ENCODE measurements around the gene NTM.
"Not testable (repeated sequence)": the region's sequence is repeated elsewhere in the genome, so short reads cannot be mapped to it uniquely, and the experiment has no call there.

NTM gene

DNA sequence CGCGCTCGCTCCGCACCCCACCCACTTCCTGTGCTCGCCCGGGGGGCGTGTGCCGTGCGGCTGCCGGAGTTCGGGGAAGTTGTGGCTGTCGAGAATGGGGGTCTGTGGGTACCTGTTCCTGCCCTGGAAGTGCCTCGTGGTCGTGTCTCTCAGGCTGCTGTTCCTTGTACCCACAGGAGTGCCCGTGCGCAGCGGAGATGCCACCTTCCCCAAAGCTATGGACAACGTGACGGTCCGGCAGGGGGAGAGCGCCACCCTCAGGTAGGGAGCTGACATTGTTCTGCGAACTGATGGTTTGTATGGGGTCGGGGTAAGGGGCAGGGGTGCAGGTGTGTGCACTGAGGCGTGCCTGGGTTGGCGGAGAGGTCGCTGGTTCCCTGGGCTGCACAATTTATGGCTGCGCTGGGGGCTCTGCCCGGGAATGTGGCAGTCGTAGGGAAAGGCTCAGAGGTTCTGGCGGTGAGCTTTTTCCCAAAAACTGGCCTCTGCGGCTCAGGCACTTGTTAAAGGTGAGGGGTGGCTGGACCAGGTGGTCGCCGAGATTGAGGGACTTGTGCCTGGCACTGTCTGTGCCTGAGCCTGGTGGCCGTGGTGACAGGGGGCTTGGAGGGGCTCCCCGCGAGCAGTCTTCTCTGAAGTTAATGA is 541.1 kb downstream of the NTM start:
- not testable (repeated sequence) for H3K27me3 ChIP-seq (replicated peaks; ENCODE audit: control insufficient read depth, insufficient read depth, low read length, poor library complexity, severe bottlenecking); DNase-seq; H3K9me3 ChIP-seq (ENCODE audit: control insufficient read depth, low read length); H3K36me3 ChIP-seq (ENCODE audit: control insufficient read depth, insufficient read depth, low read length); H3K4me1 ChIP-seq (ENCODE audit: control insufficient read depth, insufficient read depth, low read length, poor library complexity, severe bottlenecking); H3K4me3 ChIP-seq (ENCODE audit: insufficient read depth, low read depth, low read length, poor library complexity, severe bottlenecking); H3K27ac ChIP-seq (ENCODE audit: insufficient read depth, low read length, poor library complexity, severe bottlenecking)

GRCh38 chr11:131912134-131912533 is 541.7 kb downstream of the NTM start:
- H3K4me1 ChIP-seq (ENCODE audit: control insufficient read depth, insufficient read depth, low read length, poor library complexity, severe bottlenecking): no peaks in the 10 kb centered on the region
- DNase-seq: no peak
- no peaks in the 10 kb centered on the region for H3K9me3 ChIP-seq (ENCODE audit: control insufficient read depth, low read length)
- H3K27ac ChIP-seq (ENCODE audit: insufficient read depth, low read length, poor library complexity, severe bottlenecking): no peak overlapping the region
- peaks cover 9% of the 10 kb centered on the region for H3K27me3 ChIP-seq (replicated peaks; ENCODE audit: control insufficient read depth, insufficient read depth, low read length, poor library complexity, severe bottlenecking)
- no peaks in the 10 kb centered on the region for H3K36me3 ChIP-seq (ENCODE audit: control insufficient read depth, insufficient read depth, low read length)
- no peak overlapping the region for H3K4me3 ChIP-seq (ENCODE audit: insufficient read depth, low read depth, low read length, poor library complexity, severe bottlenecking)

DNA sequence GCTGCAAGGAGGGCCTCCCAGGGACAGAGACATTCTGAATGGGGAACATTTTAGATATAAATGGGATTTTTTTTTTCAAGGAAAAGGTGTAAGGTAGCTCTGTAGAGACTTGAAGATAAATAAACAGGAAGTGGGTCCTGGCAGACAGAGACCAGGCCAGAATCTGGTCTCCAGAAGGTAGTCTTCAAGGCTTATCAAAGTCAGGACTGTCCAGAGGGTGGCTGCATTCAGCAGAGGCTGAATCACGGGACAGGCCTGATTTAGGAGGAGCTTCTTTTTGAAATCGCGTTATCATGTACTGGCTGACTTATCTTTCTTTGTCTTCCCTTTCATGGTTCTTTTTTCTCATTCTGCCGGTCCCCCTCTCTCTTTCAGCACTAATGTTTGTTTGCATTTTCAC is 542.9 kb downstream of the NTM start:
- H3K4me1 ChIP-seq (ENCODE audit: control insufficient read depth, insufficient read depth, low read length, poor library complexity, severe bottlenecking): no peaks in the 10 kb centered on the region
- H3K27me3 ChIP-seq (replicated peaks; ENCODE audit: control insufficient read depth, insufficient read depth, low read length, poor library complexity, severe bottlenecking): peaks cover 9% of the 10 kb centered on the region
- DNase-seq: no peak
- no peak overlapping the region for H3K27ac ChIP-seq (ENCODE audit: insufficient read depth, low read length, poor library complexity, severe bottlenecking)
- H3K4me3 ChIP-seq (ENCODE audit: insufficient read depth, low read depth, low read length, poor library complexity, severe bottlenecking): no peak overlapping the region
- no peaks in the 10 kb centered on the region for H3K9me3 ChIP-seq (ENCODE audit: control insufficient read depth, low read length)
- H3K36me3 ChIP-seq (ENCODE audit: control insufficient read depth, insufficient read depth, low read length): no peaks in the 10 kb centered on the region

DNA sequence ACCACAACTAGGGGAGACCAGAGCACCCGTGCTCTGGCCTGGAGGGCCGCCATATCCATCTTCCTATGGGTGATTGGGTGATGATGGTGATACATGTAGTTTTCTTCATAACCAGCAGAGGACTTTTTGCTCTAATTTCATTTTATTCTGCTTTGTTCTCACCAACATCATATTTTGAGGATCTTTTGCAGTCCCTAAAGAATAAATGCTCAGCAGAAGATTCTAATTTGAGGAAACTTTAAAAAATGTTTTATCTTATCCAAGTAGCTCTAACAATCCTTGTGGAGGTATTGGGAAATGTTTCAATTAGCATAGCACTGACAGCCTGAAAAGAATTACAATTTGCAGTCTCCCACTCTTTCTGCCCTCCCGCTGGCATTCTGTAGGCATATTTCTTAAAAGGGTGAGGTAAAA is 544.0 kb downstream of the NTM start:
- DNase-seq: no peak
- Histone ChIP-seq H3K9me3 (ENCODE audit: control insufficient read depth, low read length) (no peaks in the 10 kb centered on the region), H3K36me3 (ENCODE audit: control insufficient read depth, insufficient read depth, low read length) (no peaks in the 10 kb centered on the region), H3K27me3 (replicated peaks; ENCODE audit: control insufficient read depth, insufficient read depth, low read length, poor library complexity, severe bottlenecking) (peaks cover 8% of the 10 kb centered on the region), H3K27ac (ENCODE audit: insufficient read depth, low read length, poor library complexity, severe bottlenecking) (no peak overlapping the region), H3K4me3 (ENCODE audit: insufficient read depth, low read depth, low read length, poor library complexity, severe bottlenecking) (no peak overlapping the region), H3K4me1 (ENCODE audit: control insufficient read depth, insufficient read depth, low read length, poor library complexity, severe bottlenecking) (no peaks in the 10 kb centered on the region)

GRCh38 chr11:131916638-131917037 is 546.2 kb downstream of the NTM start:
- no peaks in the 10 kb centered on the region for H3K4me1 ChIP-seq (ENCODE audit: control insufficient read depth, insufficient read depth, low read length, poor library complexity, severe bottlenecking)
- no peak overlapping the region for H3K27ac ChIP-seq (ENCODE audit: insufficient read depth, low read length, poor library complexity, severe bottlenecking)
- no peaks in the 10 kb centered on the region for H3K36me3 ChIP-seq (ENCODE audit: control insufficient read depth, insufficient read depth, low read length)
- H3K4me3 ChIP-seq (ENCODE audit: insufficient read depth, low read depth, low read length, poor library complexity, severe bottlenecking): no peak overlapping the region
- H3K27me3 ChIP-seq (replicated peaks; ENCODE audit: control insufficient read depth, insufficient read depth, low read length, poor library complexity, severe bottlenecking): no peaks in the 10 kb centered on the region
- no peak for DNase-seq
- no peaks in the 10 kb centered on the region for H3K9me3 ChIP-seq (ENCODE audit: control insufficient read depth, low read length)

DNA sequence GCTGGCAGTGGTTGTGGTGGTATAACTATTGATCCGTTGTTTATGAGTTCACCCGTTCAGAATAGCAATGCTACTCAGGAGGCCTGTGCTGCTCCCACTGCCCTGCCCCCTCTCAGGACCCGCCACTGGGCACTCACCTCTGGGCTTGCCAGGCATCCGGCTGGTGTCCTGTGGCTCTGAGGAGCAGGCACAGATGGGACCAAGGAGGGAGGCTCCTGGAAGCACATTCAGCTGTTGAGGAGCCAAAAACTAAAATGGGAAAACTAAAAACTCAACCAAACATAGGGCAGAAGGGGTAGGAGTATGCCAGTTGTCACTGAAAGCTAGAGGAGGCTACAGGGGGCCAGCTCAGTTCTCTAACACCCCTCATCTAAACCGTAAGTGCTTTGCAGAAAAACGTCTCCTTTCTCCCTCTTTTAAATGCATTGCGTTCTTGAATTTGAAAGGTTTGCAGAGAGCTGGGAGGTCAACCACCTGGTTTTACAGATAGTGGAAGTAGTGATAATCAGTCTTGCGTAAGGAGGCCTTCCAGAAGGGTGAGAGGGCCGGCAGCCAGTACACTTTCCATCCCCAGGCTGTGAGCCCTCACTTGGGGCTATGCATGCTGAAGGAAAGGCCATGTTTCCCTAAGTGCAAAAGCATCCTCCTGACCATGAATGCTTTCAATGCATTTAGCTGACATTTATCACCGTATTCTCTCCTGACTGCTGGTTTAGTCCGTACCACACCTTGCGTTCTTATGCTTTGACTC is 547.4 kb downstream of the NTM start:
- Histone ChIP-seq H3K4me3 (ENCODE audit: insufficient read depth, low read depth, low read length, poor library complexity, severe bottlenecking) (no peak overlapping the region), H3K4me1 (ENCODE audit: control insufficient read depth, insufficient read depth, low read length, poor library complexity, severe bottlenecking) (no peaks in the 10 kb centered on the region), H3K27me3 (replicated peaks; ENCODE audit: control insufficient read depth, insufficient read depth, low read length, poor library complexity, severe bottlenecking) (no peaks in the 10 kb centered on the region), H3K9me3 (ENCODE audit: control insufficient read depth, low read length) (no peaks in the 10 kb centered on the region), H3K27ac (ENCODE audit: insufficient read depth, low read length, poor library complexity, severe bottlenecking) (no peak overlapping the region), H3K36me3 (ENCODE audit: control insufficient read depth, insufficient read depth, low read length) (no peaks in the 10 kb centered on the region)
- DNase-seq: no peak

- no peaks in the 10 kb centered on the region for H3K4me1 ChIP-seq (ENCODE audit: control insufficient read depth, insufficient read depth, low read length, poor library complexity, severe bottlenecking)
- no peak overlapping the region for H3K4me3 ChIP-seq (ENCODE audit: insufficient read depth, low read depth, low read length, poor library complexity, severe bottlenecking)
- H3K27me3 ChIP-seq (replicated peaks; ENCODE audit: control insufficient read depth, insufficient read depth, low read length, poor library complexity, severe bottlenecking): no peaks in the 10 kb centered on the region
- no peak for DNase-seq
- no peaks in the 10 kb centered on the region for H3K9me3 ChIP-seq (ENCODE audit: control insufficient read depth, low read length)
- no peak overlapping the region for H3K27ac ChIP-seq (ENCODE audit: insufficient read depth, low read length, poor library complexity, severe bottlenecking)
- no peaks in the 10 kb centered on the region for H3K36me3 ChIP-seq (ENCODE audit: control insufficient read depth, insufficient read depth, low read length)
Observed at GRCh38 chr11:131918663-131919062, 548.2 kb downstream of the NTM start.

- Histone ChIP-seq H3K36me3 (ENCODE audit: control insufficient read depth, insufficient read depth, low read length) (no peaks in the 10 kb centered on the region), H3K27ac (ENCODE audit: insufficient read depth, low read length, poor library complexity, severe bottlenecking) (no peak overlapping the region), H3K9me3 (ENCODE audit: control insufficient read depth, low read length) (no peaks in the 10 kb centered on the region), H3K27me3 (replicated peaks; ENCODE audit: control insufficient read depth, insufficient read depth, low read length, poor library complexity, severe bottlenecking) (no peaks in the 10 kb centered on the region), H3K4me1 (ENCODE audit: control insufficient read depth, insufficient read depth, low read length, poor library complexity, severe bottlenecking) (no peaks in the 10 kb centered on the region), H3K4me3 (ENCODE audit: insufficient read depth, low read depth, low read length, poor library complexity, severe bottlenecking) (no peak overlapping the region)
- no peak for DNase-seq
Observed at GRCh38 chr11:131922220-131922619, 551.8 kb downstream of the NTM start.

- Histone ChIP-seq H3K4me3 (ENCODE audit: insufficient read depth, low read depth, low read length, poor library complexity, severe bottlenecking) (no peak overlapping the region), H3K9me3 (ENCODE audit: control insufficient read depth, low read length) (no peaks in the 10 kb centered on the region), H3K27me3 (replicated peaks; ENCODE audit: control insufficient read depth, insufficient read depth, low read length, poor library complexity, severe bottlenecking) (no peaks in the 10 kb centered on the region), H3K36me3 (ENCODE audit: control insufficient read depth, insufficient read depth, low read length) (no peaks in the 10 kb centered on the region), H3K4me1 (ENCODE audit: control insufficient read depth, insufficient read depth, low read length, poor library complexity, severe bottlenecking) (no peaks in the 10 kb centered on the region), H3K27ac (ENCODE audit: insufficient read depth, low read length, poor library complexity, severe bottlenecking) (no peak overlapping the region)
- DNase-seq: no peak
Observed at GRCh38 chr11:131923309-131923708, 552.9 kb downstream of the NTM start.

DNA sequence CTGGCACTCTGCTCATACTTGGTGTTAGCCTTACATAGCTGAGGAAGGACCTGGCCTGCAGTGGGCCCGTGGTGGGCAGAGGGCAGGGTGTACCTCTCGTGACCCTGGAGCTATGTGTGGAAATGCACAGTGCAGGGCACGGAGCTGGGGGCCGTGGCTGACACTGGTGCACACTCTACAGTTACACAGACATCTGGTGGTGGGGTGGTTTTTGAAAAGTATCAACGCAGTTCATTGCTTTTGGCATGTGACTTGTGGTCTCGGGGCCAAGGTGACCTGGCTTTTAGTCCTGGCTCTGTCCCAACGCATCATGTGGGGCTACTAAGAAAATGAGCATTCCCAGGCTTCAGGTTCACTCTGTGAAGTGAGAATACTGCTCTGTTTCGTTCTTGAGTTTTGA is 553.6 kb downstream of the NTM start:
- Histone ChIP-seq H3K9me3 (ENCODE audit: control insufficient read depth, low read length) (no peaks in the 10 kb centered on the region), H3K4me1 (ENCODE audit: control insufficient read depth, insufficient read depth, low read length, poor library complexity, severe bottlenecking) (no peaks in the 10 kb centered on the region), H3K27me3 (replicated peaks; ENCODE audit: control insufficient read depth, insufficient read depth, low read length, poor library complexity, severe bottlenecking) (no peaks in the 10 kb centered on the region), H3K36me3 (ENCODE audit: control insufficient read depth, insufficient read depth, low read length) (no peaks in the 10 kb centered on the region), H3K4me3 (ENCODE audit: insufficient read depth, low read depth, low read length, poor library complexity, severe bottlenecking) (no peak overlapping the region), H3K27ac (ENCODE audit: insufficient read depth, low read length, poor library complexity, severe bottlenecking) (no peak overlapping the region)
- DNase-seq: no peak

All from effector memory CD4-positive, alpha-beta T cell (primary cell).